ENCODE results near the gene PDXK. TPM values are rescaled to one million over a fixed set of nuclear protein-coding genes. Genes with fewer than 3 reads are reported as not detected.

PDXK gene
- total RNA-seq, 1 donor from 2014 or later, result 81.1 TPM

DNA sequence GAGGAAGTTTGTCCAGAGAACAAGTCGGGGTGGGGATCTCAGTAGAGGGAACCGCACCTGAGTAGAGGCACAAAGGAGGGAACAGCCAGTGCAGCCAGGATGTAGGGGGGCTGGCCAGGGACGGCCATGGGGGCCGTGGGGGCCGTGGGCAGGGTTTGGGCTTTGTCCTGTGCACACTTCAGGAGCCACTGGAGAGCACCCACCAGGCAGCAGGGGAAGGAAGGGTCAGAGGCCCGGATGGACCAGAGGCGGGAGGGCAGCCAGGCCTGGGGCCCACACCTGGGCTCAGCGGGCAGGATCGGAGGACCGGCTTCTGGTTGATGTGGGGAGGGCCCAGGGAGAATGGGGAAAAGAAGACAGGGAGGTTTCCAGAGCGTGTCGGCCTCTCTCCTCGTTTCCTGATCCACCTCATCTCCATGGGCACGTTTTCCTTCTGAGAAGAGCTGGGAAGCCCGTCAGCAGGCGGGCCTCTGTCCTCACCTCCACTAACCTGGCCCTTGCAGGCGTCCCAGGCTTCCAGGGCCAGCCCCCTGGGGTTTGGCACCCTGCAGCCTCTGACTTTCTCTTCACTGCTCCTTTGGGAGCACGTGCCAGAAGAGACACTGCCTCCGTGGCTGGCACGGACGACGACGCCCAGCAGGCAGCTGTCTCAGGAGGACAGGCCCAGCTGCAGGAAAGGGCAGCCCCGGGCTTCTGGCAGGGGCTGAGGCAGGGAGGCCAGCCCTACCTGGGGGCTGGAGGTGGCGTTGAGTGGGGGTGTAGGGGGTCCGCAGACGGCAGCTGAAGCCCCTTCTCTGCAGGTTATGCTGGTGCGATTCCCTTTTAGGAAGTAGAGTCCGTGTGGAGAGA, 16.8 kb upstream of the PDXK start:
- no peaks in the 10 kb centered on the region for H3K9me3 Mint-ChIP-seq
- H3K36me3 Mint-ChIP-seq, result peaks cover 2% of the 10 kb centered on the region
- no peak overlapping the region for H3K27ac Mint-ChIP-seq
- no peak for DNase-seq (ENCODE audit: low spot score in 2 of 2, unreplicated experiment in 2 of 2)
- H3K4me1 Mint-ChIP-seq, result peaks cover 10% of the 10 kb centered on the region
- H3K27me3 Mint-ChIP-seq (ENCODE audit: low read depth), result no peaks in the 10 kb centered on the region
- TF ChIP-seq, protein P1, sequence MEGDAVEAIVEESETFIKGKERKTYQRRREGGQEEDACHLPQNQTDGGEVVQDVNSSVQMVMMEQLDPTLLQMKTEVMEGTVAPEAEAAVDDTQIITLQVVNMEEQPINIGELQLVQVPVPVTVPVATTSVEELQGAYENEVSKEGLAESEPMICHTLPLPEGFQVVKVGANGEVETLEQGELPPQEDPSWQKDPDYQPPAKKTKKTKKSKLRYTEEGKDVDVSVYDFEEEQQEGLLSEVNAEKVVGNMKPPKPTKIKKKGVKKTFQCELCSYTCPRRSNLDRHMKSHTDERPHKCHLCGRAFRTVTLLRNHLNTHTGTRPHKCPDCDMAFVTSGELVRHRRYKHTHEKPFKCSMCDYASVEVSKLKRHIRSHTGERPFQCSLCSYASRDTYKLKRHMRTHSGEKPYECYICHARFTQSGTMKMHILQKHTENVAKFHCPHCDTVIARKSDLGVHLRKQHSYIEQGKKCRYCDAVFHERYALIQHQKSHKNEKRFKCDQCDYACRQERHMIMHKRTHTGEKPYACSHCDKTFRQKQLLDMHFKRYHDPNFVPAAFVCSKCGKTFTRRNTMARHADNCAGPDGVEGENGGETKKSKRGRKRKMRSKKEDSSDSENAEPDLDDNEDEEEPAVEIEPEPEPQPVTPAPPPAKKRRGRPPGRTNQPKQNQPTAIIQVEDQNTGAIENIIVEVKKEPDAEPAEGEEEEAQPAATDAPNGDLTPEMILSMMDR (IDR thresholded peaks at IDR 0.05; ENCODE audit: unreplicated experiment), result no peak
- H3K4me3 Mint-ChIP-seq, result no peak overlapping the region

DNA sequence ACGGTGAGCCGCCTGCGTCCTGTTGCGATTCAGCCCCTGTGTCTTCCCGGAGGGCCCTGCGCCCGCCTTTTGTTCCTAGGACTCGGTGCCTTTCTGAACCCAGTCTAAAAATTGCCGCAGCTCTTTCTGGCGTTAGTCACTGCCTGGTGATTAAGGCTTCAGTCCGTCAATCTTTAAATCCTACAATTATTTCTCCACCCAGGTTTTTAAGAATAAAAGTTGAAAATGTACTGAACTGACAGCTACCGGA, 16.2 kb upstream of the PDXK start:
- H3K4me1 Mint-ChIP-seq, result peaks cover 10% of the 10 kb centered on the region

DNA sequence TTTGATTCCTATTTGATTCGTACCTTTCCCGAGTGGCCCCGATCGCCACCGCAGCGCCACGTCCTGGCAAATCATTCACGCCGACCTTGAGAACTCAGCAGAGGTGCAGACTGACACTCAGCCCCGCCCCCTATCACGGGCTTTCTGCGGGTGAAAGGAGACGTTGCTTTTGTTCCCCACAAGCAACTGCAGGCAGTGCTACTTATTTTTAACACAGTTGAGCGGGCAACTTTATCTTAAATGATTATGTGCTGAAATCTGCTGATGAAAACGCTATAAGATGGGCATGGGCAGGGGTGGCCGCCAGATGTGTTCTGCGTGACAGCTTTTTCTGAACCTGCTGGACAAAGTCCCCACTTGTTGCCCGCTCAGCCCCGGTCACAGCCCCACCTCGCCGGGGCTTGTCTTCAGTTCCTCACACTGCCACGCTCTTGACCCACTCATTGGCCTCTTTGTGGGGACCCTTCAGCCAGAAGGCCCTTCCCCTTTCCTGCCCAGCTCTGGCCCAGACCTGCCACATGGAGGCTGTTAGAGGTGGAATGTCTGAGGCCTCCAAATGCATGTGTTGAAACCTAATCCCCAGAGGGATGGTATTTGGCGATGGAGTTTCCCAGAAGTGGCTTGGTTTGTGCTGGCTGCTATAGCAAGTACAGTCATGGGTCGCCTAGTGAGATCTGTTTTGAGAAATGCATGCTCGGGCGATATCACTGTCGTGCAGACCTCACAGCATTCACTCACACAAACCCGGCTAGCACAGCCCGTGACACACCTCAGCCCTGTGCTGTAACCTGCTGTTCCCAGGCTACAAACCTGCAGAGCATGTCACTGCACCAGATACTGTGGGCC, 15.7 kb upstream of the PDXK start:
- H3K27ac Mint-ChIP-seq, result peak overlapping the region; percentile 32
- TF ChIP-seq, protein P1 (IDR thresholded peaks at IDR 0.05; ENCODE audit: unreplicated experiment), result no peak
- no peak for DNase-seq (ENCODE audit: low spot score in 2 of 2, unreplicated experiment in 2 of 2)
- H3K36me3 Mint-ChIP-seq, result no peaks in the 10 kb centered on the region
- no peaks in the 10 kb centered on the region for H3K9me3 Mint-ChIP-seq
- H3K4me1 Mint-ChIP-seq, result peaks cover 10% of the 10 kb centered on the region
- no peak overlapping the region for H3K4me3 Mint-ChIP-seq
- no peaks in the 10 kb centered on the region for H3K27me3 Mint-ChIP-seq (ENCODE audit: low read depth)

More for the DNA sequence above, 16.2 kb upstream of the PDXK start:
- DNase-seq (ENCODE audit: low spot score in 2 of 2, unreplicated experiment in 2 of 2), result no peak
- Mint-ChIP-seq H3K9me3 (no peaks in the 10 kb centered on the region), H3K27me3 (ENCODE audit: low read depth) (no peaks in the 10 kb centered on the region), H3K27ac (peak overlapping the region; percentile 12), H3K4me3 (no peak overlapping the region), H3K36me3 (peaks cover 1% of the 10 kb centered on the region)
- TF ChIP-seq, protein P1 (IDR thresholded peaks at IDR 0.05; ENCODE audit: unreplicated experiment), result no peak

DNA sequence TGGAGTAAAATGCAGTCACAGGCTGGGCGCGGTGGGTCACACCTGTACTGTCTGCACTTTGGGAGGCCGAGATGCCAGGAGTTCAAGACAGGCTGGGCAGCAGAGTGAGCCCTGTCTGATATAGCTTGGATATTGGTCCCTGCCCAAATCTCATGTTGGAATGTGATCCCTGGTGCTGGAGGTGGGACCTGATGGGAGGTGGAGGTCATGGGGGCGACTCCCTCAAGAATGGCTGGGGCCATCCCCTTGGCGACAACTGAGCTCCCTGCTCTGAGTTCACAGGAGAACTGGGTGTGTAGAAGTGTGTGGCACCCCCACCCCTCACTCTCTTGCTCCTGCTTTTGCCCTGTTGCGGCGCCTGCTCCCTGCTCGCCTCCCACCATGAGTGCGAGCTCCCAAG, 11.5 kb upstream of the PDXK start:
- H3K9me3 Mint-ChIP-seq, result no peaks in the 10 kb centered on the region
- no peak for DNase-seq (ENCODE audit: low spot score in 2 of 2, unreplicated experiment in 2 of 2)
- no peaks in the 10 kb centered on the region for H3K27me3 Mint-ChIP-seq (ENCODE audit: low read depth)
- H3K4me1 Mint-ChIP-seq, result peaks cover 23% of the 10 kb centered on the region
- TF ChIP-seq, protein P1 (IDR thresholded peaks at IDR 0.05; ENCODE audit: unreplicated experiment), result no peak
- H3K36me3 Mint-ChIP-seq, result no peaks in the 10 kb centered on the region
- H3K27ac Mint-ChIP-seq, result no peak overlapping the region
- H3K4me3 Mint-ChIP-seq, result no peak overlapping the region

DNA sequence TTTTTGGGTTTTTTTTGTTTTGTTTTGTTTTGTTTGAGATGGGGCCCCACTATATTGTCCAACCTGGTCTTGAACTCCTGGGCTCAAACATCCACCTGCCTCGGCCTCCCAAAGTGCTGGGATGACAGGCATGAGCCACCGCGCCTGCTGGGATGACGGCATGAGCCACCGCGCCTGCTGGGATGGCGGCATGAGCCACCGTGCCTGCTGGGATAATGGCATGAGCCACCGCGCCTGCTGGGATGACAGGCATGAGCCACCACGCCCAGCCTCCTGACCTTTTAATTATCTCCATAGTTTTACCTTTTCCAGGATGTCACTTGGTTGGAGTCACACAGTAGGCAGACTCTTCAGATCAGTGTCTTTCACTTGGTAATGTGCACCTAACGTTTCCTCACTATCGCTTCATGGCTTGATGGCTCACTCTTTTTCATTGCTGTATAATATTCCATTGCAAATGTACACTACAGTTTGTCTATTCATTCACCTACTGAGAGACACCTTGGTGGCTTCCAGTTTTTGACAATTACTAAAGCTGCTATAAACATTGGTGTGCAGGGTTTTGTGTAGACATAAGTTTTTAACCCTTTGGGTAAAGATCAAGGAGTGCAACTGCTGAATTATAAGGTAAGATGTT, 10.1 kb upstream of the PDXK start:
- Mint-ChIP-seq H3K4me1 (peaks cover 18% of the 10 kb centered on the region), H3K27me3 (ENCODE audit: low read depth) (no peaks in the 10 kb centered on the region), H3K4me3 (no peak overlapping the region), H3K27ac (no peak overlapping the region), H3K9me3 (no peaks in the 10 kb centered on the region), H3K36me3 (no peaks in the 10 kb centered on the region)
- no peak for DNase-seq (ENCODE audit: low spot score in 2 of 2, unreplicated experiment in 2 of 2)
- TF ChIP-seq, protein P1 (IDR thresholded peaks at IDR 0.05; ENCODE audit: unreplicated experiment), result no peak
